KOPT-K1 (cell line): ENCODE data around the gene ISL2.

ENCODE experiments used
- H3K27ac ChIP-seq: fragments of 200-600 bp; sonication (generic); 2 replicates; pipeline ENCODE4 v1.5.1; 2016; ENCODE audit warnings: antibody characterized with exemption, mild to moderate bottlenecking, low read depth, low read length; ENCODE audit not compliant: poor library complexity, severe bottlenecking
- H3K36me3 ChIP-seq: fragments of 200-600 bp; sonication (generic); 2 replicates; pipeline ENCODE4 v1.5.1; 2017; ENCODE audit warnings: antibody characterized with exemption, mild to moderate bottlenecking, low read length, moderate library complexity; ENCODE audit not compliant: insufficient read depth
- H3K9me3 ChIP-seq: fragments of 200-600 bp; sonication (generic); 2 replicates; pipeline ENCODE4 v1.5.1; 2017; ENCODE audit warnings: antibody characterized with exemption, low read length, mild to moderate bottlenecking; ENCODE audit not compliant: insufficient read depth, poor library complexity, severe bottlenecking

Gene ISL2

GRCh38 chr15:76368122-76368621 lies 31.6 kb downstream of the ISL2 start:
- no peaks in the 10 kb centered on the region for H3K9me3 ChIP-seq
- no peaks in the 10 kb centered on the region; the same call in 1 of the 2 replicates for H3K36me3 ChIP-seq
- no peak overlapping the region for H3K27ac ChIP-seq

GRCh38 chr15:76376029-76376428 lies 39.5 kb downstream of the ISL2 start:
- Histone ChIP-seq H3K36me3 (no peaks in the 10 kb centered on the region; the same call in 1 of the 2 replicates), H3K9me3 (no peaks in the 10 kb centered on the region), H3K27ac (no peak overlapping the region)

- no peaks in the 10 kb centered on the region; the same call in 1 of the 2 replicates for H3K36me3 ChIP-seq
- H3K27ac ChIP-seq: no peak overlapping the region
- H3K9me3 ChIP-seq: no peaks in the 10 kb centered on the region
These were observed 40.2 kb downstream of the ISL2 start for GRCh38 chr15:76376816-76377215.

- Histone ChIP-seq H3K36me3 (no peaks in the 10 kb centered on the region; the same call in 1 of the 2 replicates), H3K27ac (no peak overlapping the region), H3K9me3 (no peaks in the 10 kb centered on the region)
These were observed 40.6 kb downstream of the ISL2 start for GRCh38 chr15:76377217-76377616.

- Histone ChIP-seq H3K36me3 (no peaks in the 10 kb centered on the region; the same call in 1 of the 2 replicates), H3K9me3 (no peaks in the 10 kb centered on the region), H3K27ac (no peak overlapping the region)
These were observed 41.2 kb downstream of the ISL2 start for GRCh38 chr15:76377751-76378150.

- Histone ChIP-seq H3K9me3 (no peaks in the 10 kb centered on the region), H3K36me3 (no peaks in the 10 kb centered on the region; the same call in 1 of the 2 replicates), H3K27ac (no peak overlapping the region)
These were observed 42.1 kb downstream of the ISL2 start for GRCh38 chr15:76378691-76379090.

GRCh38 chr15:76380249-76380648 lies 43.7 kb downstream of the ISL2 start:
- Histone ChIP-seq H3K36me3 (no peaks in the 10 kb centered on the region; the same call in 1 of the 2 replicates), H3K9me3 (no peaks in the 10 kb centered on the region), H3K27ac (no peak overlapping the region)

GRCh38 chr15:76381366-76381765 lies 44.8 kb downstream of the ISL2 start:
- Histone ChIP-seq H3K9me3 (no peaks in the 10 kb centered on the region), H3K36me3 (no peaks in the 10 kb centered on the region; the same call in 1 of the 2 replicates), H3K27ac (no peak overlapping the region)

- Histone ChIP-seq H3K9me3 (no peaks in the 10 kb centered on the region), H3K36me3 (no peaks in the 10 kb centered on the region; the same call in 1 of the 2 replicates), H3K27ac (no peak overlapping the region)
These were observed 46.6 kb downstream of the ISL2 start for GRCh38 chr15:76382987-76383728.

- Histone ChIP-seq H3K36me3 (no peaks in the 10 kb centered on the region; the same call in 1 of the 2 replicates), H3K9me3 (no peaks in the 10 kb centered on the region), H3K27ac (no peak overlapping the region)
These were observed 47.8 kb downstream of the ISL2 start for GRCh38 chr15:76384409-76384808.

- no peaks in the 10 kb centered on the region; the same call in 1 of the 2 replicates for H3K36me3 ChIP-seq
- no peaks in the 10 kb centered on the region for H3K9me3 ChIP-seq
- H3K27ac ChIP-seq: no peak overlapping the region
These were observed 49.6 kb downstream of the ISL2 start for GRCh38 chr15:76386178-76386577.

GRCh38 chr15:76386926-76387325 lies 50.4 kb downstream of the ISL2 start:
- Histone ChIP-seq H3K27ac (no peak overlapping the region), H3K9me3 (no peaks in the 10 kb centered on the region), H3K36me3 (no peaks in the 10 kb centered on the region)

- H3K36me3 ChIP-seq: no peaks in the 10 kb centered on the region
- H3K27ac ChIP-seq: no peak overlapping the region
- H3K9me3 ChIP-seq: no peaks in the 10 kb centered on the region
These were observed 54.0 kb downstream of the ISL2 start for GRCh38 chr15:76390571-76390970.

- no peak overlapping the region for H3K27ac ChIP-seq
- H3K9me3 ChIP-seq: no peaks in the 10 kb centered on the region
- no peaks in the 10 kb centered on the region for H3K36me3 ChIP-seq
These were observed 54.7 kb downstream of the ISL2 start for GRCh38 chr15:76391309-76391708.

- no peaks in the 10 kb centered on the region for H3K9me3 ChIP-seq
- no peaks in the 10 kb centered on the region for H3K36me3 ChIP-seq
- H3K27ac ChIP-seq: no peak overlapping the region
These were observed 55.3 kb downstream of the ISL2 start for GRCh38 chr15:76391847-76392246.
